Measurements from ENCODE around the gene MRGPRF. TPM values are rescaled to one million over a fixed set of nuclear protein-coding genes. Genes with fewer than 3 reads are reported as not detected.

The MRGPRF gene
- total and polyA plus RNA-seq, 2 of the 8 experiments (the other 6 are each of a cell fraction or from before 2014, with no cell fraction given) = 7.5 to 11.0 TPM

DNA sequence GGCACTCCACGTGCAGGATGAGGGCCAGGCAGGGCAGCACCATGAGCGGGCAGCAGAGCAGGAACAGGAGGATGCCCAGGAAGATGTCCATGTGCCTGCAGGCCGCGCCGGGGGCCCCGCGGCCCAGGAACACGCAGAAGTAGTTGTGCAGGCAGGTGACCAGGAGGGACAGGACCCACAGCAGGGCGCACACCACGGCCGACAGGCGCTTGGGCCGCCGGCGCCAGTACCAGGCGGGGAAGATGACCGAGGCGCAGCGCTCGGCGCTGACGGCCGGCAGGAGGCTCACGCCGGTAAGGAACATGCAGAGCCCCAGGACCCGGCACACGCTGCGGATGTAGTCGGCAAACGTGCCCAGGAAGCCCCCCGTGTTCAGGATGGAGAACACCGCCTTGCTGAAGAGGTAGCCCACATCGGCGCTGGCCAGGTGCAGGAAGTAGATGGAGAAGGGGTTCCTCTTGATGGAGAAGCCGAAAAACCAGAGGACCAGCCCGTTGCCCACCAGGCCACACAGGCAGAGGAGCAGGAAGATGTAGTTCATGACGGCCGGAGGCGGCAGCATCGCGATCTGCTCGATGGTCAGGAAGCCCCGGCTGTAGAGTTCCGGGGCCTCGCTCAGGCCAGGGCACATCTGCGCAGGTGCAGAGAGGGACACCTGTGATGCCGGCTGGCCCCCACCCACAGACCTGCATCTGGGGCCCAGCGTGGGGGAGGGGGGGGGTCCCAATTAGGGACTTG, 7.2 kb downstream of the MRGPRF start:
- Histone ChIP-seq H3K9me3 (ENCODE audit: insufficient read depth in 2 of 2, low read depth in 1 of 2, low read length in 1 of 2) (no peaks in the 10 kb centered on the region), H3K14ac (ENCODE audit: insufficient read length) (no peak overlapping the region), H4K5ac (ENCODE audit: insufficient read length, low read depth, low read length) (no peak overlapping the region), H3K56ac (replicated peaks; ENCODE audit: insufficient read length, low read depth, low read length) (no peak overlapping the region), H2BK5ac (ENCODE audit: low read depth, low read length) (no peak overlapping the region), H3K27me3 (replicated peaks in 1 of 4; ENCODE audit: control insufficient read depth in 3 of 4, extremely low read depth in 1 of 4, insufficient read depth in 3 of 4, low read length in 3 of 4) (no peaks in the 10 kb centered on the region), H3K36me3 (ENCODE audit: control insufficient read depth in 2 of 4, insufficient read depth in 4 of 4, low read length in 3 of 4) (no peaks in the 10 kb centered on the region; a peak in 1 of 8 replicates), H4K20me1 (replicated peaks in 1 of 2; ENCODE audit: control insufficient read depth in 1 of 2, insufficient read depth in 2 of 2, low read length in 2 of 2) (no peaks in the 10 kb centered on the region), H3K79me2 (ENCODE audit: control insufficient read depth in 1 of 2, insufficient read depth in 2 of 2, low read length in 2 of 2) (no peaks in the 10 kb centered on the region), H2AFZ (ENCODE audit: low read length) (no peak overlapping the region), H2BK20ac (ENCODE audit: low read length) (no peak overlapping the region), H3K9ac (replicated peaks in 1 of 4; ENCODE audit: extremely low read depth in 1 of 4, low read depth in 3 of 4, low read length in 3 of 4) (no peak overlapping the region), H3K4me1 (replicated peaks in 1 of 4; ENCODE audit: control insufficient read depth in 3 of 4, insufficient read depth in 4 of 4, low read length in 3 of 4) (peaks cover 0 to 9% (median 5%) of the 10 kb centered on the region in 4 experiments; a peak in 6 of 7 replicates), H2AK5ac (ENCODE audit: low read depth, low read length) (no peak overlapping the region), H3K23ac (ENCODE audit: insufficient read length) (no peak overlapping the region), H4K91ac (replicated peaks; ENCODE audit: insufficient read length, low read length) (no peak overlapping the region), H2BK15ac (ENCODE audit: low read length) (no peak overlapping the region), H3K4me2 (ENCODE audit: insufficient read depth in 1 of 2, low read depth in 2 of 2, low read length in 2 of 2) (no peak overlapping the region), H4K8ac (ENCODE audit: extremely low read depth, insufficient read depth, low read length) (no peak overlapping the region), H3K4me3 (ENCODE audit: extremely low read depth in 1 of 4, insufficient read depth in 2 of 4, low read depth in 3 of 4, low read length in 4 of 4) (no peak overlapping the region), H3K4ac (replicated peaks; ENCODE audit: insufficient read length, low read depth, low read length) (no peak overlapping the region), H3K23me2 (ENCODE audit: low read depth, low read length) (no peaks in the 10 kb centered on the region; the same call in 1 of the 2 replicates), H3K79me1 (ENCODE audit: low read depth, low read length) (no peaks in the 10 kb centered on the region), H3K27ac (ENCODE audit: low read depth, low read length) (no peak overlapping the region), H2BK12ac (ENCODE audit: low read depth, low read length) (no peak overlapping the region), H2BK120ac (replicated peaks; ENCODE audit: low read depth, low read length) (no peak overlapping the region), H3K18ac (ENCODE audit: extremely low read depth, low read length) (no peak overlapping the region)
- DNase-seq (ENCODE audit: low read depth in 1 of 2, low spot score in 2 of 2) (no peak), FAIRE-seq (no peak)
- ChIA-PET CTCF (ENCODE audit: partially characterized antibody) (interaction anchor here (0.6 to 2.2 kb wide), 2 partner anchors 15 to 82 kb away, joined by 3 to 4 read pairs; no protein-coding TSS in a partner anchor), POLR2A (ENCODE audit: partially characterized antibody) (no interaction called here)
- 93% methylated on average over 45 of the region's 48 CpGs; no CpG with 5 or more reads in 1 of the 2 experiments for WGBS, 2 experiments (ENCODE audit: extremely low coverage in 1 of 2, insufficient coverage in 1 of 2, insufficient read length in 1 of 2, insufficient replicate concordance in 2 of 2, low coverage in 1 of 2, low lambda C conversion rate in 2 of 2, missing lambda C conversion rate in 1 of 2)
- TF ChIP-seq JUN (IDR thresholded peaks at IDR 0.05; ENCODE audit: low read depth, low read length) (no peak), SRF (IDR thresholded peaks at IDR 0.05; ENCODE audit: low read depth, low read length) (no peak), EZH2 (IDR thresholded peaks at IDR 0.05; ENCODE audit: low read depth, low read length, severe bottlenecking) (no peak), TAF7 (optimal IDR thresholded peaks at IDR 0.05; ENCODE audit: borderline replicate concordance, low read depth, low read length) (no peak), SIRT6 (IDR thresholded peaks at IDR 0.05; ENCODE audit: low read length) (no peak), YY1 (IDR thresholded peaks at IDR 0.05; ENCODE audit: low read depth, low read length) (no peak), CBX8 (IDR thresholded peaks at IDR 0.05; ENCODE audit: borderline replicate concordance, low read depth, low read length) (no peak), SP2 (IDR thresholded peaks at IDR 0.05; ENCODE audit: low read length) (no peak), CEBPB (IDR thresholded peaks at IDR 0.05; ENCODE audit: low read depth, low read length) (no peak)

Data from H1 (cell line).